Activated CD8-positive, alpha-beta T cell treated with anti-CD3 and anti-CD28 coated beads for 36 hours (primary cell): ENCODE results near the gene CYP2S1. TPM values are rescaled to one million over a fixed set of nuclear protein-coding genes. Genes with fewer than 3 reads are reported as not detected.

ENCODE experiments used
- ATAC-seq: fragments of 200-7000 bp; cut with Tn5 transposase; one replicate; pipeline ENCODE4 v1.10.0; 2021; ENCODE audit warnings: mild to moderate bottlenecking, moderate library complexity
- CTCF ChIA-PET: fragments of 350-600 bp; sonication (Branson Sonifier 250); formaldehyde crosslinking; loops from one replicate; lab custom pipeline; 2021; ENCODE audit warnings: antibody characterized with exemption; lab: Charles Lee
- POLR2A ChIA-PET: fragments of 350-600 bp; sonication (Branson Sonifier 250); formaldehyde crosslinking; loops from one replicate; lab custom pipeline; 2021; ENCODE audit warnings: antibody characterized with exemption; lab: Charles Lee
- DNase-seq: peaks from one replicate; pipeline ENCODE4 v3.0.0-alpha.2; 2020
- H3K27ac Mint-ChIP-seq: one replicate; pipeline ENCODE4 v1.8.0; 2021; ENCODE audit warnings: mild to moderate bottlenecking, mixed read lengths
- H3K27me3 Mint-ChIP-seq: one replicate; pipeline ENCODE4 v1.8.0; 2021; ENCODE audit warnings: mixed read lengths
- H3K36me3 Mint-ChIP-seq: one replicate; pipeline ENCODE4 v1.8.0; 2021; ENCODE audit warnings: low read depth, mixed read lengths
- H3K4me1 Mint-ChIP-seq: one replicate; pipeline ENCODE4 v1.8.0; 2021; ENCODE audit warnings: low read depth, mixed read lengths
- H3K4me3 Mint-ChIP-seq: one replicate; pipeline ENCODE4 v1.8.0; 2021; ENCODE audit warnings: mild to moderate bottlenecking, moderate library complexity, mixed read lengths
- H3K9me3 Mint-ChIP-seq: one replicate; pipeline ENCODE4 v1.8.0; 2021; ENCODE audit warnings: mixed read lengths
- intact Hi-C: fragments of 100-400 bp; cut with micrococcal nuclease; formaldehyde crosslinking; loops from one replicate; pipeline ENCODE4 v1.10.0; 2022
- total RNA-seq, 2 experiments: library from RNA; stranded (reverse); gene quantifications; one replicate each; pipeline ENCODE4 v1.2.3, GENCODE V29; 2021
- TF ChIP-seq, protein P1 (sequence below): fragments of 200-600 bp; IDR thresholded peaks from one replicate; pipeline ENCODE4 v1.8.0; 2022; ENCODE audit warnings: antibody characterized with exemption, mild to moderate bottlenecking

CYP2S1 gene
- total RNA-seq, 2 experiments from 2014 or later = not detected

- TF ChIP-seq, protein P1, sequence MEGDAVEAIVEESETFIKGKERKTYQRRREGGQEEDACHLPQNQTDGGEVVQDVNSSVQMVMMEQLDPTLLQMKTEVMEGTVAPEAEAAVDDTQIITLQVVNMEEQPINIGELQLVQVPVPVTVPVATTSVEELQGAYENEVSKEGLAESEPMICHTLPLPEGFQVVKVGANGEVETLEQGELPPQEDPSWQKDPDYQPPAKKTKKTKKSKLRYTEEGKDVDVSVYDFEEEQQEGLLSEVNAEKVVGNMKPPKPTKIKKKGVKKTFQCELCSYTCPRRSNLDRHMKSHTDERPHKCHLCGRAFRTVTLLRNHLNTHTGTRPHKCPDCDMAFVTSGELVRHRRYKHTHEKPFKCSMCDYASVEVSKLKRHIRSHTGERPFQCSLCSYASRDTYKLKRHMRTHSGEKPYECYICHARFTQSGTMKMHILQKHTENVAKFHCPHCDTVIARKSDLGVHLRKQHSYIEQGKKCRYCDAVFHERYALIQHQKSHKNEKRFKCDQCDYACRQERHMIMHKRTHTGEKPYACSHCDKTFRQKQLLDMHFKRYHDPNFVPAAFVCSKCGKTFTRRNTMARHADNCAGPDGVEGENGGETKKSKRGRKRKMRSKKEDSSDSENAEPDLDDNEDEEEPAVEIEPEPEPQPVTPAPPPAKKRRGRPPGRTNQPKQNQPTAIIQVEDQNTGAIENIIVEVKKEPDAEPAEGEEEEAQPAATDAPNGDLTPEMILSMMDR = no peak
- Mint-ChIP-seq H3K27me3 (no peaks in the 10 kb centered on the region), H3K9me3 (no peaks in the 10 kb centered on the region), H3K36me3 (no peaks in the 10 kb centered on the region), H3K4me1 (no peaks in the 10 kb centered on the region), H3K27ac (no peak overlapping the region), H3K4me3 (no peak overlapping the region)
- ChIA-PET CTCF (no interaction called here), POLR2A (interaction anchor here (0.8 kb wide), 1 partner anchor 28 kb away, joined by 4 read pairs; the partner anchor contains the start of gene HNRNPUL1)
- no peak for ATAC-seq
- no peak for DNase-seq
- intact Hi-C loops = no loop called here
Measured at GRCh38 chr19:41235480-41235879, 42.5 kb downstream of the CYP2S1 start.

DNA sequence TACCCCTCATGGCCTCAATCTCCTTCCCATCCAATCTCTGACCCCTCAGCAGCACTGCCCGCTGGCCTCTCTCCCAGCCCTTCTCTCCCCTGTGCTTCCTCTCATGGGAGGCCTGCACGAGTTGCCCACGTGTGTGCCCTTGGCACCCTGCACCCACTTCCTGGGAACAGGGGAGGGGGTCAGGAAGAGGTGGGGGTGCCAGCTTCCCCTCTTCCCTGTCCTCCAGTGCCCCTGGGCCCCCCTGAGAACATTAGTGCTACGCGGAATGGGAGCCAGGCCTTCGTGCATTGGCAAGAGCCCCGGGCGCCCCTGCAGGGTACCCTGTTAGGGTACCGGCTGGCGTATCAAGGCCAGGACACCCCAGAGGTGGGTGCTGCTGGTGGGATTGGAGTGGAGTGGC, 45.2 kb downstream of the CYP2S1 start:
- ChIA-PET CTCF (no interaction called here), POLR2A (no interaction called here)
- intact Hi-C loops = no loop called here
- DNase-seq (no peak), ATAC-seq (no peak)
- no peaks in the 10 kb centered on the region for H3K4me1 Mint-ChIP-seq
- H3K4me3 Mint-ChIP-seq = no peak overlapping the region
- no peaks in the 10 kb centered on the region for H3K27me3 Mint-ChIP-seq
- no peaks in the 10 kb centered on the region for H3K9me3 Mint-ChIP-seq
- no peak overlapping the region for H3K27ac Mint-ChIP-seq
- TF ChIP-seq, protein P1 = no peak
- H3K36me3 Mint-ChIP-seq = no peaks in the 10 kb centered on the region

DNA sequence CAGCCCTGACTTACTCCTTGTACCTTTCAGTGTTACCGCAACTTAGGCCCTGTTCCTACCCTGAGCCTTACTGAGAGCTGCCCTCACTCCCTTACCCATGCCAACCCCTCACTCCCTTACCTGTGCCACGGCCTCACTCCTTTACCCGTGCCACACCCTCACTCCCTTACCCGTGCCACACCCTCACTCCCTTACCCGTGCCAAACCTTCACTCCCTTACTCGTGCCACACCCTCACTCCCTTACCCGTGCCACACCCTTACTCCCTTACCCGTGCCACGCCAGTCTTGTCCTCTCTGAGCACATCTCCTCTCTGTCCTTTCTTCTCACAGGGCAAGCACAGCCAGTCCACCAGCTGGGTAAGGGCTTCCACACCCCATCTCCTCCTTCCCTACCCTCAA, 46.3 kb downstream of the CYP2S1 start:
- ChIA-PET CTCF (no interaction called here), POLR2A (no interaction called here)
- no peaks in the 10 kb centered on the region for H3K27me3 Mint-ChIP-seq
- TF ChIP-seq, protein P1 = no peak
- intact Hi-C loops = no loop called here
- DNase-seq (no peak), ATAC-seq (no peak)
- H3K4me3 Mint-ChIP-seq = no peak overlapping the region
- no peaks in the 10 kb centered on the region for H3K4me1 Mint-ChIP-seq
- H3K27ac Mint-ChIP-seq = no peak overlapping the region
- no peaks in the 10 kb centered on the region for H3K9me3 Mint-ChIP-seq
- H3K36me3 Mint-ChIP-seq = no peaks in the 10 kb centered on the region

GRCh38 chr19:41239961-41240574, 47.0 kb downstream of the CYP2S1 start:
- H3K27ac Mint-ChIP-seq = no peak overlapping the region
- no peaks in the 10 kb centered on the region for H3K4me1 Mint-ChIP-seq
- ATAC-seq = no peak
- DNase-seq = no peak
- POLR2A ChIA-PET = no interaction called here
- H3K9me3 Mint-ChIP-seq = no peaks in the 10 kb centered on the region
- H3K27me3 Mint-ChIP-seq = no peaks in the 10 kb centered on the region
- H3K36me3 Mint-ChIP-seq = no peaks in the 10 kb centered on the region
- CTCF ChIA-PET = no interaction called here
- TF ChIP-seq, protein P1 = no peak
- intact Hi-C loops = no loop called here
- no peak overlapping the region for H3K4me3 Mint-ChIP-seq

DNA sequence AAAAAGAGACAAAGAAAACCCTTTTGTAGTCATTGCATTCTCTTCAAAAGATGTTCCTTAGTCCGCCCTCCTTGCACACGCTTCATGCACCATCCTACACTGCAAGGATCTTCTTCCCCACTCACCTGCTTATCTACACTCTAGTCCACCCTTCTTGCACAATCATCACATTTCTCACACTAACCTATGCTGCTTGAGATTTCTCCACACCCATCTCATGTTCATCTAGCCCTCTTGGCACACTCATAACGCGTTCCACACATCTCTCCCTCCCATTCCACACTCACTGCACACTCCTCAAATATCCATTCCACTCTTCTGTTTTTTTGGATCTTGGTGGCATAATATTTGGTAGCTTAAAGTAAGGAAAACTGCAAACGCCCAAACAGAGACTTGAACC, 48.8 kb downstream of the CYP2S1 start:
- no peaks in the 10 kb centered on the region for H3K9me3 Mint-ChIP-seq
- TF ChIP-seq, protein P1 = no peak
- ATAC-seq (no peak), DNase-seq (no peak)
- ChIA-PET CTCF (no interaction called here), POLR2A (no interaction called here)
- H3K4me1 Mint-ChIP-seq = no peaks in the 10 kb centered on the region
- no peak overlapping the region for H3K27ac Mint-ChIP-seq
- no peaks in the 10 kb centered on the region for H3K27me3 Mint-ChIP-seq
- no peak overlapping the region for H3K4me3 Mint-ChIP-seq
- intact Hi-C loops = no loop called here
- no peaks in the 10 kb centered on the region for H3K36me3 Mint-ChIP-seq
